GM19395 (cell line): ENCODE data around the gene TTC8.
"Not testable (repeated sequence)": the region's sequence is repeated elsewhere in the genome, so short reads cannot be mapped to it uniquely, and the experiment has no call there.

Experiments
- ATAC-seq: cut with Tn5 transposase; IDR thresholded peaks from one replicate; pipeline ENCODE4 v1.9.1; 2021; ENCODE audit warnings: mild to moderate bottlenecking, moderate library complexity; ENCODE audit not compliant: unreplicated experiment

The TTC8 gene

GRCh38 chr14:88823968-88824313 is 510 bp upstream of the TTC8 start:
- ATAC-seq = peak; percentile 25

DNA sequence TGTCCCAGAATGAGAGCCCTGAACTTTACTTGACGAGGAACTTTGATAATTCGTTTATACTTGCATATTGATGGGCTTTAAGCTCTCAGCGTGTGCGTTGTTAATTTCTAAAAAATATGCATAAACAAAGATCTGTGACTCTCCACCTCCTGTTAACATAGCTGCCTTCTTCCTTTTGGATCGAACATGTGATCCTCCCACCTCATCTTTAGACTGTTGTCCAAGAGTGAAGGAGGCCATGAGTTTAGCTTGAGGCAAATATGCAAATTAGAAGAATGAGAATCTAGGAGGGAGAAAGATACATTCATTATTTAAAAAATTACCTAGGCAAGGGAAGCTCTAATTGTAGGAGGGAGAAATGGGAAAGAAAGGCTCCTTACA is 617 bp downstream of the TTC8 start:
- ATAC-seq = no peak

GRCh38 chr14:88825503-88825902 is 1.1 kb downstream of the TTC8 start:
- ATAC-seq = no peak

DNA sequence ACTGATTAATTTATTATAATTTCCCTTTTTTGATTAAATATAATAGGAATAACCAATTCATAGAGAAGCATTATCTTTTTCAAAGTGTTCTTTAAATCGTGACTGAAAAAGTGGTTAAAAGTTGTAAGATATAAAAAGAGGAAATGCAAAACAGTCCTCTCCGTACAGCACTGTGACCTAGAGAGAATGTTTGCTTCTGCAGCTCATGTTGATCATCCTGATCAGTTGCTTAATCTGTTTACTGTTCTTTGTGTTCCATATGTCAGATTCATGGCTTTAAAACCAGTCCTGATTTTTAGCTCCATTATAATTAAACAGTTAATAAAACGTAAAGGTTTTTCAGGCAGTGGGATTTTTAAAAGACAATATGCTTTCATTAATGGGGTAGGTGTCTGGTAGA is 4.7 kb downstream of the TTC8 start:
- ATAC-seq = no peak

DNA sequence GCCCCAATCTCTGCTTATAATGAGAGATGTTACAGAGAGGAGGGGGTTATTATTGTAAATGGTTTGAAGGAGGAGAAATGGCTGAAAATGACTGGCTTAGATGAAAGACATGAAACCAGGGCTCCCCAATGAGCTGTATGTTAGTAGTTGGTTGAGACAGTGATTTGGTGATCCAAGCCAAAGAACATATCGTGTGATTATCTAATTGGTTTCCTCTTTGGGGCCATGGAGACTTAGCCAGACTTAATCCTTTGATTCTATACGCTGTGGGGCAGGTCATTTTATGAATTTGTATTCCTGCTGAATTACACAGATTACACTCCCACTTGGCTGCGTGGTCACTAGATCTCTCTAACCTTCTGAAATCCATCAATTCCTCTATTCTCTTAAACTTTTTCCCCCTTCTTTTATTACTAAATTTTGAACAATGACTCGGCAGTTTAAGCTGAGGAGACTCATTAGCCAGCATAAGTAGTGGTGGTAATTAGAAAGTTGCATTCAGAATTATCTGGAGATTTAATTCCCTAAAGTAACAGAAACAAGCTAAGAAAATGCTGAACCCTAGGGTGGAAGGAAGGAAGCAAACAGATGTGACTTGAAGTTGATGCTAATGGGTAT is 5.3 kb downstream of the TTC8 start:
- ATAC-seq = no peak

GRCh38 chr14:88831284-88831683 is 6.8 kb downstream of the TTC8 start:
- no peak for ATAC-seq

GRCh38 chr14:88834883-88835431 is 10.5 kb downstream of the TTC8 start:
- ATAC-seq = no peak

GRCh38 chr14:88835661-88836060 is 11.2 kb downstream of the TTC8 start:
- ATAC-seq = no peak

- ATAC-seq = no peak
Measured at GRCh38 chr14:88837495-88837894, 13.0 kb downstream of the TTC8 start.

- ATAC-seq = no peak
Measured at GRCh38 chr14:88838015-88838414, 13.6 kb downstream of the TTC8 start.

DNA sequence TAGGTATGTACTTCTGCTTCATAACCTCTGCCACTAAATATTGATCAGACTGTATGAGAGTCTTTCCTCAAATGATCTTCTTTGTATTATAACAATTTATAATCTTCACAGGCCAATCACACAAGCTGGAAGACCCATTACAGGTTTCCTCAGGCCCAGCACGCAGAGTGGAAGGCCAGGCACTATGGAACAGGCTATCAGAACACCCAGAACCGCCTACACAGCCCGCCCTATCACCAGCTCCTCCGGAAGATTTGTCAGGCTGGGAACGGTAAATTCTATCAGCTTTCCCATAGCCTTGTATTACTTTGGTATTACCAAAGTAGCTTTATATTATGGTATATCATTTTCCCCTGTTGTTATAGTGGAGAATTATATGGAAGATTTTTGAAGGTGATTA is 16.5 kb downstream of the TTC8 start:
- ATAC-seq = no peak

DNA sequence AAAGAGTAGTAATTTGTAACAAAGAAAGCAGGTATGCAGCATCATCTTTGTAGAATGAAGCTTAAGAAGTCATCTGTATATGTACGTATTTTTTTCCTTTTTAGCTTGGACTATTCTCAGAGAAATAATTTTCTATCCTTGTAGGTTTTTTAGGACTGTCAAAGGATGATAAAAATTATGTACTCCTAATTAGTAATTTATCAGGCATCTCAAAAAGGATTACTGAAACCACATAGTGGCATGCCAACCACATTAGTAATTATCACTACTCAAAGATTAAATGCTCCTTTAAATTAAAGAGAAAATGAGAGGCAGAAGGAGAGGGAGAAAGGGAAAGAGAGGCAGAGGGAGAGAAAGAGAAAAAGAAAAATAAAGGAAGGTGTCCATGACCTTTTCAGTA is 17.3 kb downstream of the TTC8 start:
- ATAC-seq = no peak

- ATAC-seq = no peak
Measured at GRCh38 chr14:88842414-88842813, 18.0 kb downstream of the TTC8 start.

GRCh38 chr14:88844980-88845491 is 20.6 kb downstream of the TTC8 start:
- ATAC-seq = no peak

GRCh38 chr14:88848571-88848970 is 24.1 kb downstream of the TTC8 start:
- ATAC-seq = no peak

- no peak for ATAC-seq
Measured at GRCh38 chr14:88849716-88850115, 25.3 kb downstream of the TTC8 start.

- no peak for ATAC-seq
Measured at GRCh38 chr14:88851587-88851986, 27.1 kb downstream of the TTC8 start.

- ATAC-seq = no peak
Measured at GRCh38 chr14:88852632-88853031, 28.2 kb downstream of the TTC8 start.

GRCh38 chr14:88853129-88853528 is 28.7 kb downstream of the TTC8 start:
- no peak for ATAC-seq

DNA sequence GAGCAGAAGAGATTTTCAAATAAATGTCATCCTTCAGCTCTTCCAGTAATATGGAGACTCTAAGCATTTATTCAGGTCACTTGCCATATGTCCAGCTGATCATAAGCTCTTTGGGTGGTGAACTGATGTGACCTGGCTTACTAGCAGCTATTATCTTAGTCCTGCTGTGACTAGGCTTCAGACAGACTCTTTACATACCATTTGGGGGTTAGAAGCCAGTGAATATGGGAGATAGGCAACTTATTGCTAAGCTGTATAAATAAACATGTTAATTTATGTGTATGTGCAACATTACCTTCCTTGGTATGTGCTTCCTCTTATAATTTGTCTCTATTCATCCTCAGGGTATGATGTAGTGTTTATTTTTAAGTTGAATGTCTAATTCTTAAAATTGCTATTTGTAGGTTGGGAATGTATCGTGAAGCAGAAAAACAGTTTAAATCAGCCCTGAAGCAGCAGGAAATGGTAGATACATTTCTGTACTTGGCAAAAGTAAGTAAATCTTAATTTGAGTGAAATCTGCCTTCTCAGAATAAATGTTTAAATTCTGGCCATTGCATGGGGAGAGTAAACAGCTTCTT is 32.4 kb downstream of the TTC8 start:
- ATAC-seq = no peak

DNA sequence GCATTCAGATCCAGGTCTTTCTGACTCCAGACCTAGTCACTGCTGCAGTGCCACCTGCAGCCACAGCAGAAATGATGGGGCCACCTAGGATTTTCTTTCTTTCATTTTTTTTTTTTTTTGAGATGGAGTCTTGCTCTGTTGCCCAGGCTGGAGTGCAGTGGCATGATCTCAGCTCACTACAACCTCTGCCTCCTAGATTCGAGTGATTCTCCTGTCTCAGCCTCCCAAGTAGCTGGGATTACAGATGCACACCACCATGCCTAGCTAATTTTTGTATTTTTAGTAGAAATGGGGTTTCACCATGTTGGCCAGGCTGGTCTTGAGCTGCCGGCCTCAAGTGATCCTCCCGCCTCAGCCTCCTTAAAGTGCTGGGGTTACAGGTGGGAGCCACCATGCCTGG is 33.4 kb downstream of the TTC8 start:
- not testable (repeated sequence) for ATAC-seq

GRCh38 chr14:88859118-88859517 is 34.7 kb downstream of the TTC8 start:
- not testable (repeated sequence) for ATAC-seq

GRCh38 chr14:88863167-88863566 is 38.7 kb downstream of the TTC8 start:
- ATAC-seq = no peak
